OCI-M1 (cell line): ENCODE data around the gene CLEC18A.
"Not testable (repeated sequence)": the region's sequence is repeated elsewhere in the genome, so short reads cannot be mapped to it uniquely, and the experiment has no call there.

Experiments used
- DNase-seq: peaks from one replicate; lab custom pipeline; 2025; lab: John Stamatoyannopoulos, UW

The CLEC18A gene

GRCh38 chr16:69951017-69951671 is at the start of gene CLEC18A:
Gene CLEC18A, plus strand, starts transcription at chr16:69951334. Its CDS starts 33 bp downstream, at chr16:69951367.
- DNase-seq = not testable (repeated sequence)

- DNase-seq = no peak
These were observed 47.2 kb upstream of the CLEC18A start for GRCh38 chr16:69903865-69904415.

- DNase-seq = no peak
These were observed 46.5 kb upstream of the CLEC18A start for GRCh38 chr16:69904495-69905170.

- no peak for DNase-seq
These were observed 46.0 kb upstream of the CLEC18A start for GRCh38 chr16:69905171-69905555.

GRCh38 chr16:69906838-69907401 is 44.2 kb upstream of the CLEC18A start:
- no peak for DNase-seq

- no peak for DNase-seq
These were observed 42.1 kb upstream of the CLEC18A start for GRCh38 chr16:69909043-69909442.

- DNase-seq = no peak
These were observed 41.4 kb upstream of the CLEC18A start for GRCh38 chr16:69909760-69910159.

- DNase-seq = no peak
These were observed 40.2 kb upstream of the CLEC18A start for GRCh38 chr16:69910964-69911363.

- no peak for DNase-seq
These were observed 34.7 kb upstream of the CLEC18A start for GRCh38 chr16:69916462-69916861.

GRCh38 chr16:69917311-69917710 is 33.8 kb upstream of the CLEC18A start:
- DNase-seq = no peak

GRCh38 chr16:69917739-69918138 is 33.4 kb upstream of the CLEC18A start:
- no peak for DNase-seq

- DNase-seq = no peak
These were observed 32.9 kb upstream of the CLEC18A start for GRCh38 chr16:69918241-69918640.

GRCh38 chr16:69921127-69921526 is 30.0 kb upstream of the CLEC18A start:
- no peak for DNase-seq

GRCh38 chr16:69922200-69922599 is 28.9 kb upstream of the CLEC18A start:
- DNase-seq = no peak

- DNase-seq = no peak
These were observed 26.9 kb upstream of the CLEC18A start for GRCh38 chr16:69924041-69924775.

GRCh38 chr16:69924777-69925191 is 26.4 kb upstream of the CLEC18A start:
- DNase-seq = no peak

- no peak for DNase-seq
These were observed 25.8 kb upstream of the CLEC18A start for GRCh38 chr16:69925311-69925710.

GRCh38 chr16:69926241-69926640 is 24.9 kb upstream of the CLEC18A start:
- no peak for DNase-seq

- DNase-seq = no peak
These were observed 23.9 kb upstream of the CLEC18A start for GRCh38 chr16:69927056-69927757.

- no peak for DNase-seq
These were observed 22.2 kb upstream of the CLEC18A start for GRCh38 chr16:69928856-69929400.

GRCh38 chr16:69929480-69929879 is 21.7 kb upstream of the CLEC18A start:
- DNase-seq = no peak
